ENCODE measurements around the gene SPO11. TPM values are rescaled to one million over a fixed set of nuclear protein-coding genes. Genes with fewer than 3 reads are reported as not detected.

The SPO11 gene
- polyA plus RNA-seq, 1 donor from 2014 or later, result not detected

DNA sequence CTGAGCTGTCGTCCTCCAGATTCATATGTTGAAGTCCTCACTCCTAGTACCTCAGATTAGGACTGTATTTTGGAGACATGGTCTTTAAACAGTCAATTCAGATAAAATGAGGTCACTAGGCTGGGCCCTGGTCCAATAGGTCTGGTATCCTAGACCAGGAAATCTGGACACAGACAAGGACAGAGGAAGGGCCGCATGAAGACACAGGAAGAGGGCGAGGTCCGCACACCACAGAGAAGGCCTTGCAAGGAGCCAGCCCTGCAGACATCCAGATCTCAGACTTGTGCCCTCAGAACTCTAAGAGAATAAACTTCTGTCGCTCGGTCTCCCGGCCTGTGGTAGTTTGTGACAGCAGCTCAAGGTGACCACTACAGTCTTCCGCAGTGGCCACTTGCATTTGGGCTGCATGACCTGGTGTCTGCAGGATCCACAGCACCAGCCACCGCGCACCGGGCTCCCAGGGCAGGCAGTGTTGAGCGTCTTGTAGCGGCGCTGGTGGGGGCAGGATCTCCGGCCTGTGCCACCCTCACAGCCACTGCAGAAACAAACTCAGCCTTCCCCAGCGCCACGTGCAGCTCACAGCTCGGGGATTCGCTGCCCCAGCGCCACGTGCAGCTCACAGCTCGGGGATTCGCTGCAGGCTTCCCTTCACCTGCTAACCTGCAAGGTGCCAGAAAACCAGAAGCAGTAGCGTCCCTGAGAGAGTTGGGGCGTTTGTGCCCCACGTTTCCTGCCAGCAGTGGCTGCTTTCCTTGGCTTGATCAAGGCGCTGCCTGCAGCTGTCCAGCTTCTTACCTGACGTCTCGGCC lies 55.6 kb downstream of the SPO11 start:
- no peaks in the 10 kb centered on the region for H3K9me2 ChIP-seq (ENCODE audit: insufficient read depth, low read length)
- no peak overlapping the region for H3K27ac ChIP-seq (ENCODE audit: low read length)
- H2AFZ ChIP-seq (ENCODE audit: low read depth, low read length), result no peak overlapping the region
- H3F3A ChIP-seq (ENCODE audit: insufficient read depth, low read length, poor library complexity, severe bottlenecking), result no peaks in the 10 kb centered on the region
- peaks cover 3% of the 10 kb centered on the region for H3K27me3 ChIP-seq (ENCODE audit: insufficient read depth, low read depth, low read length)
- no peaks in the 10 kb centered on the region for H3K9me3 ChIP-seq (ENCODE audit: low read length)
- no peak overlapping the region for H3K4me2 ChIP-seq (ENCODE audit: low read length)
- no peaks in the 10 kb centered on the region for H4K20me1 ChIP-seq (ENCODE audit: insufficient read depth)
- H3K9ac ChIP-seq (ENCODE audit: low read length), result no peak overlapping the region
- no peaks in the 10 kb centered on the region for H3K79me2 ChIP-seq (replicated peaks; ENCODE audit: insufficient read depth, low read length)
- no peaks in the 10 kb centered on the region for H3K36me3 ChIP-seq (ENCODE audit: insufficient read depth, low read length)
- H3K4me3 ChIP-seq (ENCODE audit: low read length), result no peak overlapping the region
- TF ChIP-seq SMC3 (conservative IDR thresholded peaks at IDR 0.05; ENCODE audit: poor library complexity) (no peak), MXI1 (conservative IDR thresholded peaks at IDR 0.05; ENCODE audit: poor library complexity, severe bottlenecking) (no peak), RAD21 (conservative IDR thresholded peaks at IDR 0.05) (no peak), EZH2 (IDR thresholded peaks at IDR 0.05; ENCODE audit: borderline replicate concordance, insufficient read depth, low read length, poor library complexity, severe bottlenecking) (no peak)
- TF ChIP-seq, protein P1, sequence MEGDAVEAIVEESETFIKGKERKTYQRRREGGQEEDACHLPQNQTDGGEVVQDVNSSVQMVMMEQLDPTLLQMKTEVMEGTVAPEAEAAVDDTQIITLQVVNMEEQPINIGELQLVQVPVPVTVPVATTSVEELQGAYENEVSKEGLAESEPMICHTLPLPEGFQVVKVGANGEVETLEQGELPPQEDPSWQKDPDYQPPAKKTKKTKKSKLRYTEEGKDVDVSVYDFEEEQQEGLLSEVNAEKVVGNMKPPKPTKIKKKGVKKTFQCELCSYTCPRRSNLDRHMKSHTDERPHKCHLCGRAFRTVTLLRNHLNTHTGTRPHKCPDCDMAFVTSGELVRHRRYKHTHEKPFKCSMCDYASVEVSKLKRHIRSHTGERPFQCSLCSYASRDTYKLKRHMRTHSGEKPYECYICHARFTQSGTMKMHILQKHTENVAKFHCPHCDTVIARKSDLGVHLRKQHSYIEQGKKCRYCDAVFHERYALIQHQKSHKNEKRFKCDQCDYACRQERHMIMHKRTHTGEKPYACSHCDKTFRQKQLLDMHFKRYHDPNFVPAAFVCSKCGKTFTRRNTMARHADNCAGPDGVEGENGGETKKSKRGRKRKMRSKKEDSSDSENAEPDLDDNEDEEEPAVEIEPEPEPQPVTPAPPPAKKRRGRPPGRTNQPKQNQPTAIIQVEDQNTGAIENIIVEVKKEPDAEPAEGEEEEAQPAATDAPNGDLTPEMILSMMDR (IDR thresholded peaks at IDR 0.05; ENCODE audit: poor library complexity, severe bottlenecking), result no peak

DNA sequence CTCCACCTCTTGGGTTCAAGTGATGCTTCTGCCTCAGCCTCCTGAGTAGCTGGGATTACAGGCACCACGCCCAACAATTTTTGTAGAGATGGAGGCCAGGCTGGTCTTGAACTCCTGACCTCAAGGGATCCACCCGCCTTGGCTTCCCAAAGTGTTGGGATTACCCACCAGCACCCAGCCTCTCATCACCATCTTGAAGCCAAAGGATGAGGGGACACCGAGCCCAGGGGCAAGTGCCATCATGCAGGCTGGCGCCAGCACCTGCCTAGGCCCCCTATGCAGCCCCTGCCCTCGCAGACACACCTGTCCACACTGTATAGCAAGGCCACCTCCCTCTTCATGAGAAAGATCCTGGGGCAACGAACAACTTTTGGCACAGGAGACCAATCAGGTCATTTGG lies 56.3 kb downstream of the SPO11 start:
- Histone ChIP-seq H3K4me3 (ENCODE audit: low read length) (no peak overlapping the region), H3K27ac (ENCODE audit: low read length) (no peak overlapping the region), H3K9me3 (ENCODE audit: low read length) (no peaks in the 10 kb centered on the region), H3K9ac (ENCODE audit: low read length) (no peak overlapping the region), H2AFZ (ENCODE audit: low read depth, low read length) (no peak overlapping the region), H3K36me3 (ENCODE audit: insufficient read depth, low read length) (no peaks in the 10 kb centered on the region), H3K79me2 (replicated peaks; ENCODE audit: insufficient read depth, low read length) (no peaks in the 10 kb centered on the region), H3K27me3 (ENCODE audit: insufficient read depth, low read depth, low read length) (peaks cover 7% of the 10 kb centered on the region), H3K9me2 (ENCODE audit: insufficient read depth, low read length) (no peaks in the 10 kb centered on the region), H4K20me1 (ENCODE audit: insufficient read depth) (no peaks in the 10 kb centered on the region), H3K4me2 (ENCODE audit: low read length) (no peak overlapping the region), H3F3A (ENCODE audit: insufficient read depth, low read length, poor library complexity, severe bottlenecking) (no peaks in the 10 kb centered on the region)
- TF ChIP-seq SMC3 (conservative IDR thresholded peaks at IDR 0.05; ENCODE audit: poor library complexity) (no peak), POLR2AphosphoS5 (IDR thresholded peaks at IDR 0.05) (no peak), EZH2 (IDR thresholded peaks at IDR 0.05; ENCODE audit: borderline replicate concordance, insufficient read depth, low read length, poor library complexity, severe bottlenecking) (no peak), TAF1 (IDR thresholded peaks at IDR 0.05; ENCODE audit: low read depth) (no peak), EP300 (conservative IDR thresholded peaks at IDR 0.05; ENCODE audit: poor library complexity, severe bottlenecking) (no peak), MXI1 (conservative IDR thresholded peaks at IDR 0.05; ENCODE audit: poor library complexity, severe bottlenecking) (no peak), RAD21 (conservative IDR thresholded peaks at IDR 0.05) (no peak)
- TF ChIP-seq, protein P2, sequence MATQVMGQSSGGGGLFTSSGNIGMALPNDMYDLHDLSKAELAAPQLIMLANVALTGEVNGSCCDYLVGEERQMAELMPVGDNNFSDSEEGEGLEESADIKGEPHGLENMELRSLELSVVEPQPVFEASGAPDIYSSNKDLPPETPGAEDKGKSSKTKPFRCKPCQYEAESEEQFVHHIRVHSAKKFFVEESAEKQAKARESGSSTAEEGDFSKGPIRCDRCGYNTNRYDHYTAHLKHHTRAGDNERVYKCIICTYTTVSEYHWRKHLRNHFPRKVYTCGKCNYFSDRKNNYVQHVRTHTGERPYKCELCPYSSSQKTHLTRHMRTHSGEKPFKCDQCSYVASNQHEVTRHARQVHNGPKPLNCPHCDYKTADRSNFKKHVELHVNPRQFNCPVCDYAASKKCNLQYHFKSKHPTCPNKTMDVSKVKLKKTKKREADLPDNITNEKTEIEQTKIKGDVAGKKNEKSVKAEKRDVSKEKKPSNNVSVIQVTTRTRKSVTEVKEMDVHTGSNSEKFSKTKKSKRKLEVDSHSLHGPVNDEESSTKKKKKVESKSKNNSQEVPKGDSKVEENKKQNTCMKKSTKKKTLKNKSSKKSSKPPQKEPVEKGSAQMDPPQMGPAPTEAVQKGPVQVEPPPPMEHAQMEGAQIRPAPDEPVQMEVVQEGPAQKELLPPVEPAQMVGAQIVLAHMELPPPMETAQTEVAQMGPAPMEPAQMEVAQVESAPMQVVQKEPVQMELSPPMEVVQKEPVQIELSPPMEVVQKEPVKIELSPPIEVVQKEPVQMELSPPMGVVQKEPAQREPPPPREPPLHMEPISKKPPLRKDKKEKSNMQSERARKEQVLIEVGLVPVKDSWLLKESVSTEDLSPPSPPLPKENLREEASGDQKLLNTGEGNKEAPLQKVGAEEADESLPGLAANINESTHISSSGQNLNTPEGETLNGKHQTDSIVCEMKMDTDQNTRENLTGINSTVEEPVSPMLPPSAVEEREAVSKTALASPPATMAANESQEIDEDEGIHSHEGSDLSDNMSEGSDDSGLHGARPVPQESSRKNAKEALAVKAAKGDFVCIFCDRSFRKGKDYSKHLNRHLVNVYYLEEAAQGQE (IDR thresholded peaks at IDR 0.05; ENCODE audit: borderline replicate concordance), result no peak
- TF ChIP-seq, protein P1 (IDR thresholded peaks at IDR 0.05; ENCODE audit: poor library complexity, severe bottlenecking), result no peak
